ENCODE measurements around the gene HINT1. TPM values are rescaled to one million over a fixed set of nuclear protein-coding genes. Genes with fewer than 3 reads are reported as not detected.
"Not testable (repeated sequence)": the region's sequence is repeated elsewhere in the genome, so short reads cannot be mapped to it uniquely, and the experiment has no call there.

HINT1 gene
- total and polyA plus RNA-seq, 9 of the 15 experiments (the other 6 are each of a cell fraction or from before 2014, with no cell fraction given), result 296 to 1,027 (median 500) TPM

GRCh38 chr5:131139321-131139720 is 25.7 kb downstream of the HINT1 start (continued):
- TF ChIP-seq FOXP4 (CRISPR knock-in tag; IDR thresholded peaks at IDR 0.05; ENCODE audit: borderline replicate concordance) (no peak), CREBBP (IDR thresholded peaks at IDR 0.05; ENCODE audit: low read depth, low read length) (no peak), E2F6 (IDR thresholded peaks at IDR 0.05; ENCODE audit: borderline replicate concordance in 1 of 2, extremely low read depth in 1 of 2, insufficient read depth in 1 of 2, insufficient read length in 1 of 2, low read depth in 1 of 2, low read length in 1 of 2, poor library complexity in 1 of 2, severe bottlenecking in 1 of 2) (no peak), TCF7 (IDR thresholded peaks at IDR 0.05; ENCODE audit: borderline replicate concordance) (no peak), TRIM24 (IDR thresholded peaks at IDR 0.05) (peak; percentile 17 to 31; a peak in 1 of 4 replicates)

- H3K79me2 ChIP-seq (ENCODE audit: control insufficient read depth, insufficient read depth, low read length); H3K36me3 ChIP-seq (ENCODE audit: control insufficient read depth, insufficient read depth, low read length); intact Hi-C loops (cut with micrococcal nuclease); H3K27me3 ChIP-seq (ENCODE audit: control insufficient read depth in 2 of 2, insufficient read depth in 2 of 2, low read length in 2 of 2); H3K27ac ChIP-seq (ENCODE audit: extremely low read depth, low read depth, low read length); in situ Hi-C loops (cut with MboI); FAIRE-seq; H3K4me1 ChIP-seq (replicated peaks in 1 of 2; ENCODE audit: control insufficient read depth in 2 of 2, insufficient read depth in 2 of 2, low read length in 2 of 2); H3K9me3 ChIP-seq (replicated peaks; ENCODE audit: control insufficient read depth, insufficient read depth, low read depth, low read length); POLR2A ChIA-PET; H3K9ac ChIP-seq (ENCODE audit: insufficient read depth in 1 of 2, low read depth in 2 of 2, low read length in 2 of 2); H3K9me1 ChIP-seq (ENCODE audit: control insufficient read depth, insufficient read depth, low read length); H4K20me1 ChIP-seq (replicated peaks; ENCODE audit: control insufficient read depth, insufficient read depth, low read length); BruUV-seq (replicated peaks); CTCF ChIA-PET (ENCODE audit: low intra/inter-chr PET ratio); H3K4me3 ChIP-seq: not testable (repeated sequence)
- ATAC-seq, result peak; percentile 58
- WGBS (ENCODE audit: insufficient coverage, low coverage, missing lambda C conversion rate), result 8% methylated on average over 5 of the region's 5 CpGs
- peak in 1 of 2 experiments; percentile 60; a peak in 1 of 4 replicates for TF ChIP-seq FOXA3 (CRISPR knock-in tag; conservative IDR thresholded peaks at IDR 0.05 in 1 of 2, IDR thresholded peaks at IDR 0.05 in 1 of 2)
- TF ChIP-seq YY1 (IDR thresholded peaks at IDR 0.05; ENCODE audit: borderline replicate concordance in 1 of 3, control insufficient read depth in 1 of 3, extremely low read depth in 1 of 3, insufficient read depth in 3 of 3, insufficient read length in 1 of 3, insufficient replicate concordance in 2 of 3, low read depth in 1 of 3, low read length in 2 of 3), result peak in 1 of 3 experiments; percentile 31
- TF ChIP-seq FOXK2 (conservative IDR thresholded peaks at IDR 0.05 in 1 of 2, IDR thresholded peaks at IDR 0.05 in 1 of 2; ENCODE audit: low read depth in 2 of 2), result peak; percentile 36 to 62; a peak in 2 of 4 replicates
- DNase-seq (ENCODE audit: extremely low read depth in 1 of 4, low spot score in 3 of 4), result peak in 1 of 4 experiments; percentile 21
- H3K4me2 ChIP-seq (ENCODE audit: insufficient read depth, low read length), result peak overlapping the region; percentile 68
- H2AFZ ChIP-seq (ENCODE audit: low read depth, low read length), result peak overlapping the region; percentile 83; the same call in 1 of the 2 replicates
These were observed 26.6 kb downstream of the HINT1 start for GRCh38 chr5:131138406-131138805.

All from K562 (cell line).